Body of pancreas (tissue), 4 donors: ENCODE measurements around the gene CUZD1. TPM values are rescaled to one million over a fixed set of nuclear protein-coding genes. Genes with fewer than 3 reads are reported as not detected.
"Not testable (repeated sequence)": the region's sequence is repeated elsewhere in the genome, so short reads cannot be mapped to it uniquely, and the experiment has no call there.

Experiments used
- ATAC-seq: fragments of 150-250 bp; one replicate; pipeline ENCODE4 v1.9.1; 2016
- DNase-seq, 4 donors: peaks; one replicate each; pipeline ENCODE4 v3.0.0-alpha.2; 2019
- H3K27ac ChIP-seq, 4 donors: fragments of 200-600 bp; sonication (generic); 1 replicate in 3 of 4; 2 replicates in 1 of 4; pipeline versions ENCODE4 v1.5.1 to v1.6.1; 2016 to 2019; ENCODE audit warnings: mild to moderate bottlenecking in 1 of 4, mixed read lengths in 1 of 4, moderate library complexity in 1 of 4
- H3K27me3 ChIP-seq, 2 donors: fragments of 200-600 bp; sonication (generic); one replicate each; pipeline ENCODE4 v1.6.0; 2016; ENCODE audit warnings: mild to moderate bottlenecking in 1 of 2
- H3K36me3 ChIP-seq, 2 donors: fragments of 200-600 bp; sonication (generic); replicated peaks in 1 of 2; 2 replicates each; pipeline ENCODE4 v1.5.1; 2016; ENCODE audit warnings: low read depth in 2 of 2; ENCODE audit not compliant: insufficient read depth in 1 of 2
- H3K4me1 ChIP-seq: fragments of 200-600 bp; sonication (generic); one replicate; pipeline ENCODE4 v1.6.0; 2016
- H3K4me3 ChIP-seq, 2 donors: fragments of 200-600 bp; sonication (generic); 1 replicate in 1 of 2; 2 replicates in 1 of 2; pipeline ENCODE4 v1.5.1; 2016 to 2019
- H3K9me3 ChIP-seq, 3 donors: fragments of 200-600 bp; sonication (generic); 1 replicate in 2 of 3; 2 replicates in 1 of 3; pipeline ENCODE4 v1.5.1; 2016
- POLR2A ChIP-seq, 3 donors: fragments of 450-650 bp; IDR thresholded peaks; one replicate each; pipeline ENCODE4 v1.6.1; 2016; ENCODE audit warnings: antibody characterized with exemption in 3 of 3, mild to moderate bottlenecking in 2 of 3
- WGBS, 2 donors: methylation state at CpG; one replicate each; pipeline ENCODE4 v1.1.5; 2017; 5-methylcytosine and 5-hydroxymethylcytosine counted together
- intact Hi-C: fragments of 100-400 bp; cut with DNase I; formaldehyde crosslinking; loops from one replicate; pipeline ENCODE4 v1.15.1; 2023
- total RNA-seq, 2 donors: library from RNA; depleted of rRNA; stranded (reverse); fragments of >200 nt; gene quantifications; one replicate each; pipeline ENCODE4 v1.1.0, GENCODE V29; 2016
- TF ChIP-seq, protein P1 (sequence below), 7 experiments: fragments of 450-650 bp in 4 of 7; fragments of 200-600 bp in 3 of 7; sonication (generic) in 3 of 7; IDR thresholded peaks; one replicate each; pipeline ENCODE4 v1.5.1; 2016 to 2019; ENCODE audit warnings: antibody characterized with exemption in 7 of 7

CUZD1 gene
- total RNA-seq, 2 donors from 2014 or later = 225 to 837 TPM

DNA sequence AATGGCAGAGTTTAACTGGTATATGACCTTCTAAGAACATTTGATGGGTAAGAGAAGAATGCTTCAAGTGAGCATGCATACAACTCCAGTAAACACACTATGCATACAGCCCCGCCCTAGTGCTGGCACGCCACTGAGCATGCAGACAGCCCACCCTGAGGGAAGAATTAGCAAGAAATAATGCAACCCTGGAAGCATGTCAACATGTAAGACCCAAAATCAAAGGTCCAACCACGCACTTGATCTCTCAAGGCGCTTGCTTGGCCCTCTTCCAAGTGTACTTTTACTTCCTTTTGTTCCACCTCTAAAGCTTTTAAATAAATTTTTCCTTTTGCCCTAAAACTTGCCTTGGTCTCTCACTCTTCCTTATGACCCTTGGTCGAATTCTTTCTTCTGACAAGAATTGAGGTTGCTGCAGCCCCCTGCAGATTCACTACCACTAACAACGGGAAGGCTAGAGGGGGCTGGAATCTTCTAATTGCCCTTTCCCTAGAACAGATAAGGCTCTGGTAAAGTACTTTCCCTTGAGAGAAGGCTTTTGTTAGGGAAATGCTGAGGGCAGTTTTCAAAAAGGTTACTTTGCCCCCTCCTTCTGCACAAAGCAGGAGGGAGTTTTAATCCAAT lies 30.3 kb upstream of the CUZD1 start:
- ATAC-seq = no peak
- TF ChIP-seq, protein P1, sequence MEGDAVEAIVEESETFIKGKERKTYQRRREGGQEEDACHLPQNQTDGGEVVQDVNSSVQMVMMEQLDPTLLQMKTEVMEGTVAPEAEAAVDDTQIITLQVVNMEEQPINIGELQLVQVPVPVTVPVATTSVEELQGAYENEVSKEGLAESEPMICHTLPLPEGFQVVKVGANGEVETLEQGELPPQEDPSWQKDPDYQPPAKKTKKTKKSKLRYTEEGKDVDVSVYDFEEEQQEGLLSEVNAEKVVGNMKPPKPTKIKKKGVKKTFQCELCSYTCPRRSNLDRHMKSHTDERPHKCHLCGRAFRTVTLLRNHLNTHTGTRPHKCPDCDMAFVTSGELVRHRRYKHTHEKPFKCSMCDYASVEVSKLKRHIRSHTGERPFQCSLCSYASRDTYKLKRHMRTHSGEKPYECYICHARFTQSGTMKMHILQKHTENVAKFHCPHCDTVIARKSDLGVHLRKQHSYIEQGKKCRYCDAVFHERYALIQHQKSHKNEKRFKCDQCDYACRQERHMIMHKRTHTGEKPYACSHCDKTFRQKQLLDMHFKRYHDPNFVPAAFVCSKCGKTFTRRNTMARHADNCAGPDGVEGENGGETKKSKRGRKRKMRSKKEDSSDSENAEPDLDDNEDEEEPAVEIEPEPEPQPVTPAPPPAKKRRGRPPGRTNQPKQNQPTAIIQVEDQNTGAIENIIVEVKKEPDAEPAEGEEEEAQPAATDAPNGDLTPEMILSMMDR (IDR thresholded peaks at IDR 0.05) = no peak
- TF ChIP-seq POLR2A (IDR thresholded peaks at IDR 0.05) = no peak
- Histone ChIP-seq H3K27me3 (no peaks in the 10 kb centered on the region), H3K36me3 (no peaks in the 10 kb centered on the region), H3K4me3 (no peak overlapping the region), H3K4me1 (peaks cover 48% of the 10 kb centered on the region), H3K27ac (no peak overlapping the region), H3K9me3 (no peaks in the 10 kb centered on the region)
- intact Hi-C loops = no loop called here
- 48 to 54% methylated on average over 6 of the region's 6 CpGs for WGBS, 2 donors
- DNase-seq = peak in 2 of 4 donors; percentile 14 to 18

DNA sequence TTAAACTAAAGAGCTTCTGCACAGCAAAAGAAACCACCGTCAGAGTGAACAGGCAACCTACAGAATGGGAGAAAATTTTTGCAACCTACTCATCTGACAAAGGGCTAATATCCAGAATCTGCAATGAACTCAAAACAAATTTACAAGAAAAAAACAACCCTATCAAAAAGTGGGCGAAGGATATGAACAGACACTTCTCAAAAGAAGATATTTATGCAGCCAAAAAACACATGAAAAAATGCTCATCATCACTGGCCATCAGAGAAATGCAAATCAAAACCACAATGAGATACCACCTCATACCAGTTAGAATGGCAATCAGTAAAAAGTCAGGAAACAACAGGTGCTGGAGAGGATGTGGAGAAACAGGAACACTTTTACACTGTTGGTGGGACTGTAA lies 26.3 kb upstream of the CUZD1 start:
- DNase-seq, H3K9me3 ChIP-seq, H3K4me3 ChIP-seq, H3K27ac ChIP-seq, H3K36me3 ChIP-seq, H3K27me3 ChIP-seq, intact Hi-C loops, ATAC-seq: not testable (repeated sequence)
- 86 to 97% methylated on average over 2 of the region's 2 CpGs for WGBS, 2 donors
- H3K4me1 ChIP-seq = peaks cover 29% of the 10 kb centered on the region

DNA sequence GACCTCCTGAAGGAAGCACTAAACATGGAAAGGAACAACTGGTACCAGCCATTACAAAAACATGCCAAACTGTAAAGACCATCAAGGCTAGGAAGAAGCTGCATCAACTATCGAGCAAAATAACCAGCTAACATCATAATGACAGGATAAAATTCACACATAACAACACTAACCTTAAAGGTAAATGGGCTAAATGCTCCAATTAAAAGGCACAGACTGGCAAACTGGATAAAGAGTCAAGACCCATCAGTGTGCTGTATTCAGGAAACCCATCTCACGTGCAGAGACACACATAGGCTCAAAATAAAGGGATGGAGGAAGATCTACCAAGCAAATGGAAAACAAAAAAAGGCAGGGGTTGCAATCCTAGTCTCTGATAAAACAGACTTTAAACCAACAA lies 23.1 kb upstream of the CUZD1 start:
- H3K9me3 ChIP-seq, ATAC-seq, intact Hi-C loops, H3K27ac ChIP-seq, H3K36me3 ChIP-seq, H3K27me3 ChIP-seq, H3K4me3 ChIP-seq, DNase-seq: not testable (repeated sequence)
- WGBS, 2 donors = 77 to 93% methylated on average over 2 of the region's 2 CpGs
- H3K4me1 ChIP-seq = peaks cover 26% of the 10 kb centered on the region

DNA sequence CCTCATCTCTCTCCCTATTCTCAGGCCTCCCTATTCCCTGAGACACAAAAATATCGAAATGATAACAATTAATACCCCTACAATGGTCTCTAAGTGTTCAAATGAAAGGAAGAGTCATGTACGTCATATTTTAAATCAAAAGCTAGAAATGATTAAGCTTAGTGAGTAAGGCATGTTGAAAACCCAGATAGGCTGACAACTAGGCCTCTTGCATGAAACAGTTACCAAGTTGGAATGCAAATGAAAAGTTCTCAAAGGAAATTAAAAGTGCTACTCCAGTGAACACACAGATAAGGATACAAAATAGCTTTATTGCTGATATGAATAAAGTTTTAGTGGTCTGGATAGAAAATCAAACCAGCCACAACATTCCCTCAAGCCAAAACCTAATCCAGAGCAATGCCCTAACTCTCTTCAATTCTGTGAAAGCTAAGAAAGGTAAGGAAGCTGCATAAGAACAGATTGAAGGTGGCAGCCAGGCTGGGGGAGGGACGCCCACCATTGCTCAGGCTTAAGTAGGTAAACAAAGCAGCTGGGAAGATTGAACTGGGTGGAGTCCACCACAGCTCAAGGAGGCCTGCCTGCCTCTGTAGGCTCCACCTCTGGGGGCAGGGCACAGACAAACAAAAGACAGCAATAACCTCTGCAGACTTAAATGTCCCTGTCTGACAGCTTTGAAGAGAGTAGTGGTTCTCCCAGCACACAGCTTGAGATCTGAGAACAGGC lies 21.3 kb upstream of the CUZD1 start:
- peaks cover 41% of the 10 kb centered on the region for H3K4me1 ChIP-seq
- H3K36me3 ChIP-seq, H3K27me3 ChIP-seq, H3K4me3 ChIP-seq, intact Hi-C loops, DNase-seq, H3K9me3 ChIP-seq, ATAC-seq: not testable (repeated sequence)
- WGBS, 2 donors = 63 to 70% methylated on average over 3 of the region's 3 CpGs
- H3K27ac ChIP-seq = peak overlapping the region in 1 of 4 donors; percentile 8

DNA sequence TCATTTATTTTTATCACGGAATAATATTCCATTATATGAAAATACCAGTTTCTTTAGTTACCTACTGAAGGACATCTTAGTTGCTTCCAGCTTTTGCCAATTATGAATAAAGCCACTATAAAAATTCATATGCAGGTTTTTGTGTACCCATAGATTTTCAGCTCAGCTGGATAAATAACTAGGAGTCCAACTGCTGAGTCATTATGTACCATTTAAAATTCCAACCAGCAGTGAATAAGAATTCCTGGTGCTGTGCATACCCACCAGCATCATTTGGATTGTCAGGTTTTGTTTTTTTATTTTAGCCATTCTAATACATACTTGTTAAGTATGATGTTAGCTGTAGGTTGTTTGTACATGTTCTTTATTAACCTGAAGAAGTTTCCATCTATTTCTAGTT lies 19.2 kb upstream of the CUZD1 start:
- no peaks in the 10 kb centered on the region for H3K27me3 ChIP-seq
- no peak for DNase-seq
- 36 to 47% methylated on average over 1 of the region's 1 CpG for WGBS, 2 donors
- ATAC-seq = peak; percentile 66
- H3K9me3 ChIP-seq = no peaks in the 10 kb centered on the region
- peaks cover 45% of the 10 kb centered on the region for H3K4me1 ChIP-seq
- TF ChIP-seq, protein P1 (IDR thresholded peaks at IDR 0.05) = no peak
- TF ChIP-seq POLR2A (IDR thresholded peaks at IDR 0.05) = no peak
- H3K4me3 ChIP-seq = no peak overlapping the region
- intact Hi-C loops = no loop called here
- peak overlapping the region in 1 of 4 donors; percentile 6 for H3K27ac ChIP-seq
- no peaks in the 10 kb centered on the region for H3K36me3 ChIP-seq

DNA sequence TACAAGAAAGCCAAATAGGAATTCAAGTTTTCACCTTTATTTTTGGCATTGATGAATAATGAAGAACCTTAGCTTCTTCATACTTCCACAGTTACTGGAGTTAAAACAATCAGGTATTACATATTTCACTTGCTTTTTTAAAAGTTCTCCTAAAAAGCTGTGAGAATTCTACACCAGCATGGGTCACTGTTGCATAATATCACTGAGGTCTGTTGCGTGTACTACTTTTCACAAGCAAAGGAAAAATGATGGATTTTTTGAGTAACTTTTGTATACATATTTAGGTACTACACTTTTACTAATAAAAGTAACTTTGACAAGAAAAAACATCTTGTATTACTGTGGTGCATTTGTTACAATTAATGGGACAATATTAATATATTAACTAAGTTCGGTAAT lies 18.5 kb upstream of the CUZD1 start:
- ATAC-seq (no peak), DNase-seq (no peak)
- intact Hi-C loops = no loop called here
- Histone ChIP-seq H3K9me3 (no peaks in the 10 kb centered on the region), H3K27ac (no peak overlapping the region), H3K4me1 (peaks cover 45% of the 10 kb centered on the region), H3K36me3 (no peaks in the 10 kb centered on the region), H3K4me3 (no peak overlapping the region), H3K27me3 (no peaks in the 10 kb centered on the region)
- 78 to 79% methylated on average over 2 of the region's 2 CpGs for WGBS, 2 donors
- no peak for TF ChIP-seq POLR2A (IDR thresholded peaks at IDR 0.05)
- TF ChIP-seq, protein P1 (IDR thresholded peaks at IDR 0.05) = no peak
